NT2/D1 (cell line): Measurements from ENCODE around the gene REX1BD.

Source experiments
- YY1 ChIP-seq: IDR thresholded peaks from 2 replicates; pipeline ENCODE4 v1.6.1; 2011; ENCODE audit not compliant: insufficient read length, insufficient read depth
- ZNF274 ChIP-seq: IDR thresholded peaks from 2 replicates; pipeline ENCODE4 v1.6.1; 2011; ENCODE audit warnings: mild to moderate bottlenecking, low read depth, low read length

DNA sequence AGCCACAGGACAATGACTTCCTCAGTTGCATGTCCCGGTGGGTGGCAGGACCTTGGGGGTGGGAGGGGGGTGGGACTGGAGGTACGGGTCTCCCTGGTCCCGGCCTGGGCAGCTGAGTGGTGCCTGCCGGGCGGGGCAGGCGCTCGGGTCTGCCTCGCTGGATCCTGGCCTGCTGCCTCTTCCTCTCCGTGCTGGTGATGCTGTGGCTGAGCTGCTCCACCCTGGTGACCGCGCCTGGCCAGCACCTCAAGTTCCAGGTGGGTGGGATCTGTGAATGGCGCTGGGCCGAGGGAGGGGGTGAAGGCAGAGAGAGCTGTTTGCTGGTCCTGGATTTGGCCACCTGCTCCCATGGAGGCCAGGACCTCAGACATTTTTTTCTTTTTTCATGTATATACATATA lies 29.6 kb downstream of the REX1BD start:
- TF ChIP-seq ZNF274 (no peak), YY1 (no peak)
